Breast epithelium (tissue), 4 donors: ENCODE measurements around the gene EPG5. TPM values are rescaled to one million over a fixed set of nuclear protein-coding genes. Genes with fewer than 3 reads are reported as not detected.

ENCODE experiments used
- DNase-seq, 2 donors: peaks; one replicate each; pipeline ENCODE4 v3.0.0-alpha.2; 2019; ENCODE audit warnings: low spot score in 2 of 2
- H3K27ac ChIP-seq, 2 donors: fragments of 200-600 bp; sonication (generic) in 1 of 2; one replicate each; pipeline ENCODE4 v1.5.1; 2016 to 2019; ENCODE audit warnings: mild to moderate bottlenecking in 1 of 2
- H3K27me3 ChIP-seq, 2 donors: fragments of 200-600 bp; sonication (generic) in 1 of 2; one replicate each; pipeline versions ENCODE4 v1.5.1 to v1.6.0; 2017 to 2019; ENCODE audit warnings: control low read depth in 1 of 2, mild to moderate bottlenecking in 1 of 2
- H3K36me3 ChIP-seq: fragments of 200-600 bp; one replicate; pipeline ENCODE4 v1.5.1; 2019
- H3K4me1 ChIP-seq, 2 donors: fragments of 200-600 bp; sonication (generic); one replicate each; pipeline ENCODE4 v1.5.1; 2016 to 2019; ENCODE audit warnings: control low read depth in 1 of 2
- H3K4me3 ChIP-seq, 3 donors: fragments of 200-600 bp; sonication (generic); 1 replicate in 2 of 3; 2 replicates in 1 of 3; pipeline ENCODE4 v1.5.1; 2016 to 2019; ENCODE audit warnings: mild to moderate bottlenecking in 3 of 3, moderate library complexity in 2 of 3
- H3K9me3 ChIP-seq, 2 donors: fragments of 200-600 bp; sonication (generic) in 1 of 2; one replicate each; pipeline ENCODE4 v1.5.1; 2016 to 2019; ENCODE audit warnings: control low read depth in 1 of 2
- CTCF ChIP-seq, 3 donors: fragments of 450-650 bp; IDR thresholded peaks; one replicate each; pipeline ENCODE4 v1.5.1; 2016 to 2017; ENCODE audit warnings: antibody characterized with exemption in 3 of 3, mild to moderate bottlenecking in 3 of 3, moderate library complexity in 3 of 3
- POLR2A ChIP-seq: fragments of 450-650 bp; IDR thresholded peaks from one replicate; pipeline ENCODE4 v1.6.1; 2016; ENCODE audit warnings: antibody characterized with exemption, mild to moderate bottlenecking, moderate library complexity
- POLR2AphosphoS5 ChIP-seq, 3 donors: sonication (generic); formaldehyde crosslinking; IDR thresholded peaks; one replicate each; pipeline ENCODE4 v1.6.1; 2017; ENCODE audit warnings: antibody characterized with exemption in 3 of 3
- intact Hi-C: fragments of 100-400 bp; cut with DNase I; formaldehyde crosslinking; loops from one replicate; pipeline ENCODE4 v1.15.1; 2023; ENCODE audit warnings: low total_unique reads
- total RNA-seq, 3 donors: library from RNA; depleted of rRNA; stranded (reverse); fragments of >200 nt; gene quantifications; one replicate each; pipeline ENCODE4 v1.1.0, GENCODE V29; 2016

The EPG5 gene
- total RNA-seq, 3 donors from 2014 or later, result 38.7 to 64.5 (median 48.8) TPM

GRCh38 chr18:45844938-45845337, 122.2 kb downstream of the EPG5 start:
- intact Hi-C loops, result no loop called here
- TF ChIP-seq POLR2A (no peak), CTCF (IDR thresholded peaks at IDR 0.05) (no peak), POLR2AphosphoS5 (IDR thresholded peaks at IDR 0.05) (no peak)
- no peak for DNase-seq

GRCh38 chr18:45843019-45843418, 124.1 kb downstream of the EPG5 start:
- Histone ChIP-seq H3K36me3 (no peaks in the 10 kb centered on the region), H3K4me1 (no peaks in the 10 kb centered on the region), H3K4me3 (no peak overlapping the region), H3K9me3 (no peaks in the 10 kb centered on the region), H3K27ac (no peak overlapping the region), H3K27me3 (peaks cover 0 to 3% of the 10 kb centered on the region in 2 donors)
- TF ChIP-seq POLR2A, result no peak
- TF ChIP-seq POLR2AphosphoS5 (IDR thresholded peaks at IDR 0.05), result no peak
- no peak for TF ChIP-seq CTCF (IDR thresholded peaks at IDR 0.05)
- intact Hi-C loops, result no loop called here
- DNase-seq, result no peak

More at GRCh38 chr18:45844938-45845337, 122.2 kb downstream of the EPG5 start:
- Histone ChIP-seq H3K4me1 (no peaks in the 10 kb centered on the region), H3K9me3 (no peaks in the 10 kb centered on the region), H3K27ac (no peak overlapping the region), H3K36me3 (no peaks in the 10 kb centered on the region), H3K4me3 (no peak overlapping the region), H3K27me3 (no peaks in the 10 kb centered on the region)

GRCh38 chr18:45841765-45842442, 125.2 kb downstream of the EPG5 start:
- peaks cover 0 to 3% of the 10 kb centered on the region in 2 donors for H3K4me1 ChIP-seq
- H3K36me3 ChIP-seq, result no peaks in the 10 kb centered on the region
- H3K27ac ChIP-seq, result no peak overlapping the region
- peaks cover 3 to 12% of the 10 kb centered on the region in 2 donors for H3K27me3 ChIP-seq
- intact Hi-C loops, result no loop called here
- H3K9me3 ChIP-seq, result no peaks in the 10 kb centered on the region
- no peak for DNase-seq
- no peak overlapping the region for H3K4me3 ChIP-seq
- TF ChIP-seq POLR2AphosphoS5 (IDR thresholded peaks at IDR 0.05) (no peak), CTCF (IDR thresholded peaks at IDR 0.05) (no peak), POLR2A (no peak)

GRCh38 chr18:45841060-45841764, 125.9 kb downstream of the EPG5 start:
- TF ChIP-seq POLR2A, result no peak
- TF ChIP-seq POLR2AphosphoS5 (IDR thresholded peaks at IDR 0.05), result no peak
- no peak for TF ChIP-seq CTCF (IDR thresholded peaks at IDR 0.05)
- Histone ChIP-seq H3K4me1 (peaks cover 0 to 3% of the 10 kb centered on the region in 2 donors), H3K36me3 (no peaks in the 10 kb centered on the region), H3K4me3 (no peak overlapping the region), H3K27ac (no peak overlapping the region), H3K27me3 (peaks cover 3 to 12% of the 10 kb centered on the region in 2 donors), H3K9me3 (no peaks in the 10 kb centered on the region)
- intact Hi-C loops, result no loop called here
- DNase-seq, result no peak
